Kidney glomerular epithelial cell (primary cell): ENCODE data around the gene GOT2.
"Not testable (repeated sequence)": the region's sequence is repeated elsewhere in the genome, so short reads cannot be mapped to it uniquely, and the experiment has no call there.

ENCODE experiments used
- DNase-seq: peaks from one replicate; lab custom pipeline; 2025; lab: John Stamatoyannopoulos, UW

The GOT2 gene

DNA sequence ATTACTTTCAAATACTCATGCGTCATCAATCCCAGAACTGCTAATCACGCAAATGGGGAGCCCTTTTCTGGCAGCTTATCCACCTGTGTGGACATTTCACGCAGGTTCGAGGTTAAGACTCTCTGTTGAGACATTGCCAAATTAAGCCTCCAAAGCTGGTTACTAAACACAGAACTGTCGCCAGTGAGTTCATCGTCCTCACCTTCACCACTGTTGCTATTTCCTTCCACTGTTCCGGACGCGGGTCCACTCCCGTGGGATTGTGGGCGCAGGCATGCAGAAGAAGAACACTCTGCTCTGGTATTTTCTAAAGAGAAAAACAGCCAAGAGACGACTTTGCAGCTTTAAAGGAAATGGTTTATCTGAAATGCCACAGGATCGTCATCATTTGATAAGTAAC, 16.1 kb downstream of the GOT2 start:
- no peak for DNase-seq

DNA sequence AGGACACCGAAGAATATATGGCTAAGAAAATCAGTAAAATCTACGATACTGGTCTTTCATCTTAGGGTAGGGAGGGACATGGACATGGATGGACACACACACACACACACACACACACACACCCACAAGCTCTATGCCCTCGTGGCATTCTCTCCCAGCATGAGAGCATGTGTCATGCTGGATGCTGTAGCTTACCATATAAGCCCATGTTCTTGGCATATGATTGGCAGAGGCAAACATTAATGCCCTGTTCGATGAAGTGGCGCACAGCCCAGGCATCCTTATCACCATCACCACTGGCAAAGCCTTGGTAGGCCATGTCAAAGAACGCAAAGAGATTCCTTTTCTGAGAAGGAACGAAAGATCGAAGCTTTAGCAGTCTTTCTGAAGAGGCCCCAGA, 17.6 kb downstream of the GOT2 start:
- no peak for DNase-seq

DNA sequence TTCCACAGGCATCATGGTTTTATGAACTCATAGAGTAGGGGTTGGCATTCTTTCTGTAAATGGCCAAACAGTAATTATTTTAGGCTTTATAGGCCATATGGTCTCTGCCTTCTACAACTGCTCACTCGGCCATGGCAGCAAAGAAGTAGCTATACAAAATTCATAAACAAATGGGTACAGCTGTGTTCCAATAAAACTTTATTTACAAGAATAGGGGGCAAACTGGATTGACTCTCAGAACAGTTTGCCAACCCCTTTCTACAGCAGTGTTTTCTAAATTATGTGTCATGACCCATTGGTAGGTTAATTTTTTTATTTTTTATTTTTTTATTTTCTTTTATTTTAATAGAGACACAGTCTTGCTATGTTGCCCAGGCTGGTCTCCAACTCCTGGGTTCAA, 20.4 kb downstream of the GOT2 start:
- DNase-seq, result no peak

DNA sequence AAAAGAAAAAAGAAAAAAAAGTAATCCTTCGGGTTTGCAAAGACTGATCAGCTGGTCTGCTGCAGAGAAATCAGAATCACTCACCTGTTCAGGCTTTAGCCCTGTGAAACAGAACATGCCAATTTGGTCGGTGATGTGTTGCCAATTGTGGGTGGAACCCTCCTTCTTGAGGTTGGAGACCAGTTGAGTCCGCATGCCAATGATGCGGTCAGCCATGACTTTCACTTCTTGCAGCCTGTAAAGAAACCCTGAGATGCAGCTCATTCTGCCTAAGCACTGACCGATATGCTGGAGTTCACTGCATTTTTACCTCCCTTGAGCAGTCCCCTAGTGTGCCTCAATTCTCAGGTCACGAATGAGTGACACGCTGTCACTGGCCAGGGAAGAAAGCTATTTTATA, 24.8 kb downstream of the GOT2 start:
- peak; percentile 72 for DNase-seq

DNA sequence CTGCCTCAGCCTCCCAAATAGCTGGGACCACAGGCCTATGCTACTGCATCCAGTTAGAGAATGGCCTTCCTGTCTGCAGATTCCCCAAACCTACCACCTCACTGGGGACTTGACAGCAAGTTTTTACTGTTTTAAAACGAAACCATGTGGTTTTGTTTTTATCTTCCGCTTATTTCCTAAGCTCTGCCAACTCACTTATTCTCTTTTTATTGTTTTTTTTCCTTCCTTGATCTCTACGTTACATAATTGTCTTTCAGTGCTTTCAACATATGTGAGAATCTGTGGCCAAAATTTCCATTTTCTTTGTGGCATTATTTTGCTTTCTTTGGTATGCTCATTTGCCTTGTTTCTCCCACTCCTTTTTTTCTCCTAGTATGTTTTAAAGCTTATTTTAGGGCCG, 35.0 kb downstream of the GOT2 start:
- DNase-seq, result no peak

DNA sequence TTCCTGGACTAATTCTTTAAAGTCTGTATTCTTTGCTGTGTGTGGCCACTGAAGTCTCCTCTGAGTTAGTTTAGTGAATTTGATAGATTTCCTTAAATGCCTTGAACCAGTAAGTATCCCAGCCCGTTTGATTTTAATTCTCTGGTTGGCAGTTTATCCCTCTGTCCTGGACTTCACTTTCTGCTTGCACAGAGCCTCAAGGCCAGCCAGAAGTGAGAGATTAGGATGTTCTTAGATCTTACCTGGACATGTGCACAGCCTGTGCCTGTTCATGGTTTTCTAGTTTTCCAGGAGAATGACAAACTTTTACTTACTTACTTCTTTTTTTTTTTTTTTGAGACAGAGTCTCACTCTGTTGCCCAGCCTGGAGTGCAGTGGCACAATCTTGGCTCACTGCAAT, 38.7 kb downstream of the GOT2 start:
- DNase-seq, result no peak

DNA sequence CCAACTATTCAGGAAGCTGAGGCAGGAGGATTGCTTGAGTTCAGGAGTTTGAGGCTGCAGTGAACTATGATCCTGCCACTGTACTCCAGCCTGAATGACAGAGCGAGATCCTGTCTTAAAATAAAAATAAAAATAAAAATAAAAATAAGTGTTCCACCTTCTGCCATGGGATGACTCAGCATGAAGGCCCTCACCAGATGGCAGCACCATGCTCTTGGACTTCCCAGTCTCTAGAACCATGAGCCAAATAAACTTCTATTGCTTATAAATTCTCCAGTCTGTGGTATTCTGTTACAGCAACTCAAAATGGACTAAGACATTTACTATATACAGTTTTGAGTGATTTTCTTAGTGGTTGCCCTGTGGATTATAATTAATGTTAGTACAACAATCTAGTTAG, 41.7 kb downstream of the GOT2 start:
- no peak for DNase-seq

DNA sequence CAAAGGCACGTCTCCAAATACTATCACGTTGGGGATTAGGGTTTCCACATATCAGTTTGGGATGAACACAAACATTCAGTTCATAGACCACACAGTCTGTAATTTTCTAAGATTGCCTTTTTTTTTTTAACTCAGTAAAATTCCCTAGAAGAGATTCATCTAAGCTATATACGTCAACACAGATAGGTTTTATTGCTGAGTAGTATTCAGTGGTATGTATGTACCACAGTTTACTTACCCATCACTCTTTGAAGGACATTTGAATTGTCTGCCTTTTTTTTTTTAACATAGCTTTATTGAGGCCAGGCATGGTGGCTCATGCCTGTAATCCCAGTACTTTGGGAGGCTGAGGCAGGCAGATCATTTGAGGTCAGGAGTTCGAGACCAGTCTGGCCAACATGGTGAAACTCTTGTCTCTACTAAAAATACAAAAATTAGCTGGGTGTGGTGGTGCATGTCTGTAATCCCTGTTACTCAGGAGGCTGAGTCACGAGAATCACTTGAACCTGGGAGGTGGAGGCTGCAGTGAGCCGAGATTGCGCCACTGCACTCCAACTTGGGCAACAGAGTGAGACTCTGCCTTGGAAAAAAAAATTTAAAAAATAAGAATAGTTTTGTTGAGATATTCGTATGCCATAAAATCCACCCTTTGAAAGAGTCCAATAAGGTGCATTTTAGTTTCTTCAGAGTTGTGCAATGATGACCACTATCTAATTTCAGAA, 47.0 kb downstream of the GOT2 start:
- DNase-seq, result not testable (repeated sequence)

DNA sequence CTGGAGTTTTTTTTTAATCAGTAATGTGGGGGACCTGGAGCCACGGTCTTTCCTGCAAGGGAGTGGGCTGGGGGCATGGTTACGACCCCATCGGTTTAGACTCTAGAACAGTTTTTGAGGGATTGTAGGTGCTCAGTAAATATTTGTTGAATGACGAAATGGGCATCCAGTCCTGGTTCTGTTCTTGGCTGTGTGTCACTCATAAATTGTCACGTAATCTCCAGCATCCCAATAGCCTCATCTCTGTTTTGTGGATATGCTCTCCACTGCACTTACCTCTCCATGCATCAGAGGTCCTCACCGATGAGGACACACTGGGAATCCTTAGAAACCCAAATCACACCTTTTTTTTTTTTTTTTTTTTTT, 49.0 kb downstream of the GOT2 start:
- DNase-seq, result no peak

DNA sequence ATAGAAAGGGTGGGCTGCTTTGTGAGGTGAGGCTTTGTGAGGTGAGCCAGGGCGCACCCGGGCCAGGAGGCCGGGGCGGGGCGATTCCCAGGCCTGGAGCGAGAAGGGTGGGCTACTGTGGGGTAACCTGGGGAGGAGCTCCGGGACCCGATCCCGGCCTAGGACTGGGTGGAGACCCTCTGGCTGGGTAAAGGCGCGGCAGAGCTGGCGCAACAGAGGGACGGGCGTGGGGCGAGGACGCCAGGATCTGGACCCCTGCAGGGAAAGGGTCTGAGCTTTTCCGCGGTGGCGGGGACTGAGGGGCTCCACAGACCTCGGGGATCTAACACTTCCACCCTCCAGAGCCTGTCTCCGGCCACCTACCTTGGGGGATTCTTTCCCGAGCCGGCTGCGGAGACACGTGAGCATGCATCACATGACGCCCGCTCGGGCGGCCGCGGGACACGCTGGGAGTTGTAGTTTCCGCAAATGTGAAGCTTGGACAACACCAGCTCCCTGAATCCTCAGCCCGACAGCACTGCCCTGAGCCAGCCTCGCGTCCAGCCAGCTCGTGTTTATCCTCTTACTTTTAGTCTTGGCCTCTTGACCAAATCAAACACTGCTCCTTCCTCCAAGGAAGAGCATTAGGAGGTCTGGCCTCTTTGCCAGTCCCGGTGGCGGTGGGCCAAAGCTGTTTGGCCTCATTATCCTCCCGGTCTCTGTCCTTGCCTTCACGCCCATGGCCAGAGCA, 49.6 kb downstream of the GOT2 start, which contains the start of gene SLC38A7:
SLC38A7 (minus strand) TSS at position 417 of the 730 bp plus-strand sequence. CDS start 4,644 bp downstream, outside the sequence.
- DNase-seq, result peak; percentile 49

DNA sequence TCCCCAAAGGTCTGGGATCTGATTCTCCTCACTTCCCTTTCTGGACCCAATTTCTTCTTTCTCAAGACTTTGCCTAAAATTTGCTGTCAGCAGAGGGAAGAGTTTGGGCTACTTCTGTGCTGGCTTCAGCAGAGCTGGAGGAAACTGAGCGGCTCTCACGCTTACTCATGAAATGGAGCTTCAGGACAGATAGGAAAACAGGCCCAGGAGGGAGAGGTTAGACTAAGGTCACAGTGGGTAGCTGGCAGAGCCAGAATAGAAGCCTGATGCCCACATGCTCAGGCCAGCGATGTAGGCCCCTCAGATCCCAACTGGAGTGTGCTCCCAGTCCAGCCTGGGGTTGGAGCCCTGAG, 50.1 kb downstream of the GOT2 start:
- no peak for DNase-seq

DNA sequence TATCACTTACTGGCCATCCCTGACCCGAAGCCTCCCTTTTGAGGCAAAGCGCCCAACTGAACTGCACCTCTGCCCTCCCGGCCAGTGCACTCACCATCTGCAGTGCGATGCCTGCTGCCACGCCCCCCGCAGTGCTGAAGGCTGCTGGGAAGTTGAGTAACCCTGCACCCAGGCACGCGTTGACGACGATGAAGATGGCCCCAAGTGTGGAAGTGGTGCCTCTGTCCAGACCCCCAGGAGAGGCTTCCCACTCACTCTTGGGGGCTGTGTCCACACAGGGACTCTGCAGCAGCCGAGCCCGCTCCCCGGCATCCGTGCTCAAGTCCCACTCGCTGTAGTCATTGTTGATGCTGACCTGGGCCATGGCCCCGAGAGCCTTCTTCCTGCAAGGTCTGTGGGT, 54.4 kb downstream of the GOT2 start:
- no peak for DNase-seq

DNA sequence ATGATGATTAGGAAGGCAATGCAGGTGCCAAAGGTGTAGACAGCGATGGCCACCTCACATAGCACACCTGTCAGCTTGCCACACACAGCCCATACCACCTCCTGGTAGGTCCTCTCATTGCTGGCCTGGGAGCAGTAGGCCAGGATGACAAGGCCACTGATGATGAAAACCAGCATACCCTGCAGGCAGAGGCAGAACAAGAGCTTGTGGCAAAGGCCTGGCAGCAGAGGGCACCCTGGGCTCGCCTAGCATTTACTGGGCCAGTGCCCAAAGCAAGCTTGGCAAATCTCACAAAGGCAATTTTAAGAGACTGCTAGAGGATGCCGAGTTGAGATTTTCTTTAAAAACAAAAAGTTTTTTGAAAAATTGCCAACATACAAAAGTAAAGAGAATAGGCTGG, 55.4 kb downstream of the GOT2 start:
- DNase-seq, result no peak

DNA sequence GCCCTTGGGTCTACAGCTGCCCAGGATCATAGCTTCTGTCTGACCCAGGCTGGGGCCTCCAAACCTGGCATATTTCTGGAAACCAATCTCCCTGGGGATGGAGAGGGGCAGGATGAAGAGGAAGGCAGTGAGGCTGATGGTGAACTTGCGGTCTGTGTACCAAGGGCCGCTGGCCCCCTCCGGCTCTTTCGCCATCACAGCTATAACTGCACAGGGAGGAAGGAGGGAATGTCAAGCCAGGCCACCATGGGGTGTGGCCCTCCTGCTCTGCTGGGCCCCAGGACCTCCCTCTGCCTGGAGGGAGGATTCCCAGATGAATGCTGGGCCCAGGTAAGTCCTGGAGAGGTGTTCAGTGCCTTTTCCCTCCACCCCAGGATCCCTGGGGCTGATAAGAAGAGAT, 55.8 kb downstream of the GOT2 start:
- DNase-seq, result no peak

DNA sequence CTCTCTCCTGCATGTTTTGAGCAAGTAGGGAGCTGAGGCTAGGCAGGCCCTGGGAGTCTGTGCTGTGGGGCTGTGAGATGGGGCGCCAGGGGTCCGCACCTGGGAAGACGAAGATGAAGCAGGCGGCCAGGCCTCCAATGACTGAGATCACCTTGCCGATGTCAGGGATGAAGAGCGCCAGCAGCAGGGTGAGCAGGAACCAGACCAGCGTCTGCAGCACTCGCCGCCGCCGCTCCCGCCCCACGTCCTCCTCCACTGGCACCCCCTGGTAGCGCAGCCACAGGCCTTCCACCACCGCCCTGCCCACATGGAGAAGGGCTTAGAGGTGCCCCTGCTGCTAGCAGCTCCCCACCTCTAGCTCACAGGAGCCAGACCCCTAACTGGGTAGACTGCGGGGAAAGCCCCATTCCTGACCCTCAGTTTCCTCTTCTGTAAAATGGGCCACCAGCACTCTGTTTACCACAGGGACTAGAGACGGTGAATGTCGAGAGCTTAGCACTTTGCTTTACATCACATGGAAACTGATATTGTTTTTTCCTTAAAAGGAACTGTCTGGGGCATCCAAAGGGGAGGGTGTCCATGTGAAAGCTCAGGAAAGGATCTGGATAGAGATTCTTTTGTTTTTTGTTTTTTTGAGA, 63.1 kb downstream of the GOT2 start:
- DNase-seq, result no peak

DNA sequence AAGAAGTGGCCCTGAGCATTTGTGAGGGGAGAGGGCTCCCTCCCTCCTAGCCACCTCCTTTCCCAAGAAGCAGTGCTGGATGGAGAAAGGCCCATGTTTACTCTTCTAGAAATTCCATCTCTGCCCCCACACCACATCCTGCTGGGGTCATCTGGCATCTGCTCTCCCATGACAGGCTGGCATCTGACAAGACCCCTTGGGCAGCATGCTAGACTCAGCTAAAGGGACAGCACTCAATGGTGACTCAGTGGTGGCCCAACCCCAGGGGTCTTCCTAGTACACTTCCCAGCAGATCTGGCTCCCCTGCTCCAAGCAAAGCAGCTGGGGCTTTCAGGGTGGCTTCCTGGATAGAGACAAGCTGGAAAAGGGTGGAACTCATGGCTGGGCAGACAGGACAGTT, 63.9 kb downstream of the GOT2 start:
- no peak for DNase-seq

DNA sequence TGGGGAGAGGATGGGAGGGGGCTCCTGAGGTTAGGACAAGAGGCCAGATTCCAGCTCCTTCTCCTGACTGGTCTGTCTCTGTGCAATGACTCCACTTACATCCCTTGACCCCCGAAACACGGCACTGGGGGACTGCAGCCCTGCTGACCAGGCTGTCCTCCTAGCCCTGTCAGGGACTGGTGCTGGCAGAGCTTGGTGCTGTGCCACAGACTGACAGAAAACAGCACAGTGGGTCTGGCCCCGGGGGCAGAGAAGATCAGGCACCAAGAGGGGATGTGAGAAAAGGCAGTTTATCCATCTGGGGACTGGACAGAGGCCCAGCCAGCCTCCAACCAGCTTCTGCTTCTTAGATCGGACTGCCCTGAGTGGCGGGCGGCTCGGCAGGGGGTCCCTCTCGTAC, 68.9 kb downstream of the GOT2 start:
- DNase-seq, result no peak

DNA sequence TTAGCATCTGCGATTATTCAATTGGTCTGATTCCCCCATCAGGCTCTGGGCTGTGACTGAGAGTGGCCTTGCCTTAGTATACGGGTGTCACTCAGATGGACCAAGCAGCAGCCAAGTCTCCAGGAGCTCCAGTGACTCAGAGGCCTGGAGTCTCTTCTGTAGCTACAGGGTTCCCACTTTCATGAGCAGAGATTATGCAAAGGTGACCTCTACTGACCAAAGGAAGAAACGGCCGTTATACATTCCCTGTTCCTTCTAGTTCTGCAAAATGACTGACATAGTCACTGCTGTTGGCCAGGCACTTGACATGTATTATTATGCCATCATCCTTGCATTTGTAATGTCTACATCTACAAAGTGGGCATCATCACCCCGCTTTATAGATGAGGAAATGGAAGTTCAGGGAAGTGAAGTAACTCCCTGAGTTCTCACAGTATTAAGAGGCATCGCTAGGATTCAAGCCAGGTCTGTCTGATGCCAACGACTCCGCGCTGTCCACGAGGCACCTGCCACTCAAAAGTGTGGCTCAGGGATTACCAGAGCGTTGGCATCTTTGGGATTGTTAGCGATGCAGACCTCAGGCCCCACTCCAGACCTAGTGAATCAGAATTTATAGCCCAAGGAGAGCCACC, 72.8 kb downstream of the GOT2 start:
- peak; percentile 90 for DNase-seq

DNA sequence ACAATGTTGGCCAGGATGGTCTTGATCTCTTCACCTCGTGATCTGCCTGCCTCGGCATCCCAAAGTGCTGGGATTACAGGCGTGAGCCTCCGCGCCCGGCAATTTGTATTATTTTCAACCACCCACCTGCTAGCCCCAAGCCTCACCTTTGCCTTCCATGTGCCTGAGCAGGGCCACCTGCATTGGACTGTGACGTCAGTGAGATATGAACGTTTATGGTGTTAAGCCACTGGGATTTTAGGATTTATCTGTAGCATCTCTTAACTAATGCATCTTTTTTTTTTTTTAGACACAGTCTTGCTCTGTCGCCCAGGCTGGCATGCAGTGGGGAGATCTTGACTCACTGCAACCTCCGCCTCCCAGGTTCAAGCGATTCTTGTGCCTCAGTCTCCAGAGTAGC, 74.2 kb downstream of the GOT2 start:
- not testable (repeated sequence) for DNase-seq

DNA sequence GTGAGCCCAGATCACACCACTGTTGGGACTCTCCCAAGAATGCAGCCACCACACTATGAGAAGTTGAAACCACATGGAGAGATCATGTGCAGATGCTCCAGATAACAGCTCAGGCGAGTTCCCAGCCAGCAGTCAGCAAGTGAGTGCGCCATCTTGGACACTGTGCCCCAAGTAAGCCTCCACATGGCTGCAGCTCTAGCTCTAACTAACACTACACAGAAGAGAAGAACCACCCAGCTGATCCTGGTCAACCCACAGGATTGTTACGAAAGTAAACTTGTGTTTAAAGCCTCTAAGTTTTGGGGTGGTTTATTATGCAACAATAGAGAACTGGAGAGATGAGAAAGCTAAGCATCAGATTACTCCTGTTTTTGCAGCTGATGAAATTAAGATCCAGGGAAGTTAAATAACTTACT, 75.3 kb downstream of the GOT2 start:
- no peak for DNase-seq
